Central memory CD8-positive, alpha-beta T cell (primary cell): Measurements from ENCODE around the gene ANKRD44.

Experiments
- ATAC-seq: fragments of 150-1000 bp; cut with Tn5 transposase; replicated peaks from 2 replicates; pipeline ENCODE4 v1.10.0; 2022; ENCODE audit warnings: mild to moderate bottlenecking, moderate FRiP score, moderate number of reproducible peaks; ENCODE audit not compliant: poor library complexity, severe bottlenecking; ENCODE audit errors: extremely low read depth
- DNase-seq, 2 donors: peaks; one replicate each; pipeline ENCODE4 v3.0.0; 2021; ENCODE audit warnings: low spot score in 2 of 2
- H3K27ac Mint-ChIP-seq: one replicate; pipeline ENCODE4 v1.8.0; 2022; ENCODE audit warnings: low read depth, mild to moderate bottlenecking, moderate library complexity, mixed read lengths
- H3K27me3 Mint-ChIP-seq: one replicate; pipeline ENCODE4 v1.8.0; 2022; ENCODE audit warnings: mixed read lengths
- H3K36me3 Mint-ChIP-seq: one replicate; pipeline ENCODE4 v1.8.0; 2022; ENCODE audit warnings: mild to moderate bottlenecking, moderate library complexity, mixed read lengths; ENCODE audit not compliant: insufficient read depth
- H3K4me1 Mint-ChIP-seq: one replicate; pipeline ENCODE4 v1.8.0; 2022; ENCODE audit warnings: mixed read lengths
- H3K4me3 Mint-ChIP-seq: one replicate; pipeline ENCODE4 v1.8.0; 2022; ENCODE audit warnings: mild to moderate bottlenecking, moderate library complexity, mixed read lengths
- H3K9me3 Mint-ChIP-seq: one replicate; pipeline ENCODE4 v1.8.0; 2022; ENCODE audit warnings: mixed read lengths

Gene ANKRD44

DNA sequence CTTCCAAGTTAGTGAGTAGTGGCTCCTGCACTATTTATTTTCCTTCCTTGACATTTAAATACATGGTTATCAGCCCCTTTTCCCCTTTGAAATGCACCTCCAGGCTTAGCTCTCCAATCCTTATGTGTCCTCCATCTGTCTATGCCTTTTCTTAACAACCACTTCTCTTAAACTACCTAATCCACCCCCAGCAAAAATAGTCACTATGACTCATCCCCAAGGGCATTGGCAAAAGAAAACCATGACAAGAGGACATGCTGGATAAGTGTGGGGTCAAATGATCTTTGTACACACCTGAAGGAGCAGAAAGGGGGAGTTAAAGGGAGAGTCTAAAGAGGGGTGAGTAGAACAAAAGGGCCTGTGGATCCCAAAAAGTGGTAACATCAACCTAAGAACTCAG lies 127.2 kb downstream of the ANKRD44 start:
- no peaks in the 10 kb centered on the region for H3K9me3 Mint-ChIP-seq
- H3K4me1 Mint-ChIP-seq = peaks cover 68% of the 10 kb centered on the region
- H3K27me3 Mint-ChIP-seq = no peaks in the 10 kb centered on the region
- no peak overlapping the region for H3K4me3 Mint-ChIP-seq
- peaks cover 44% of the 10 kb centered on the region for H3K36me3 Mint-ChIP-seq
- no peak for DNase-seq
- no peak for ATAC-seq
- no peak overlapping the region for H3K27ac Mint-ChIP-seq

DNA sequence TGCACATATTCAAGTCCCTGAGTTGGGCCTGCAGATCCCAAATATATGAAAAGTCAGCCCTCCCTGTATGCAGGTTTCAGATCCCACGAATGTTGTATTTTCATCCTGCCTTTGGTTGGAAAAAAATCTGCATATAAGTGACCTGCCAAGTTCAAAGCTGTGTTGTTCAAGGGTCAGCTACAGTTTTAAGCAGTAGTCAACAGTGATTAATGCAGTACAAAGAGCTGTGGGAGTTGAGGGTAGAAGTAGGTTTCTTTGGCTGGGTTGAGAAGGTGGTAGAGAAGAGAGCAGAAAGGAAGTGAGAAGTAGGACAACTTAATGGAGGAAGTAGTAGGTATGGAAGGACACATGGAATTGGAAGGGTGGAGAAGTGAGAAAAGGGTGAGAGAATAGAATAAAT lies 127.9 kb downstream of the ANKRD44 start:
- no peak for DNase-seq
- Mint-ChIP-seq H3K27ac (peak overlapping the region; percentile 59), H3K4me1 (peaks cover 62% of the 10 kb centered on the region), H3K4me3 (no peak overlapping the region), H3K27me3 (no peaks in the 10 kb centered on the region), H3K9me3 (no peaks in the 10 kb centered on the region), H3K36me3 (peaks cover 42% of the 10 kb centered on the region)
- no peak for ATAC-seq

DNA sequence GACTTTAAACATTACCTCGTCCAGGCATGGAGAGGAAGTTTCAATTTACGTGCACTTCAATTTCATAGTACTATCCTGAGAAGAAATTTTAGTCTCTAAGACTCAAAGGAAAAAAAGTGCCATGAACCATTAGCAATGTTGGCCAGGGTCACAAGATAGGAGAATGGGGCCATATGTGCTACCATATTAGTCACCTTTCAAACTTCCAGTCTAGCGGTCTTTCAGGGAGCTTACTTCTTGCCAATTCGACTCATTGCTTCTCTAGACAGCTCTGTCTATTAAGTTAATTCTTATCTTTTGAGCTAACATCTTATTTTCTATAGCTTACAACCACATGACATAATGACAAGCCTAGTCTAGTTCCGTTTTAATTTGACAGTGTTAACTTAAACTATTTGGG lies 129.1 kb downstream of the ANKRD44 start:
- no peak for DNase-seq
- peaks cover 54% of the 10 kb centered on the region for H3K4me1 Mint-ChIP-seq
- H3K36me3 Mint-ChIP-seq = peaks cover 37% of the 10 kb centered on the region
- peak overlapping the region; percentile 30 for H3K27ac Mint-ChIP-seq
- ATAC-seq = no peak
- no peaks in the 10 kb centered on the region for H3K27me3 Mint-ChIP-seq
- no peaks in the 10 kb centered on the region for H3K9me3 Mint-ChIP-seq
- H3K4me3 Mint-ChIP-seq = no peak overlapping the region

DNA sequence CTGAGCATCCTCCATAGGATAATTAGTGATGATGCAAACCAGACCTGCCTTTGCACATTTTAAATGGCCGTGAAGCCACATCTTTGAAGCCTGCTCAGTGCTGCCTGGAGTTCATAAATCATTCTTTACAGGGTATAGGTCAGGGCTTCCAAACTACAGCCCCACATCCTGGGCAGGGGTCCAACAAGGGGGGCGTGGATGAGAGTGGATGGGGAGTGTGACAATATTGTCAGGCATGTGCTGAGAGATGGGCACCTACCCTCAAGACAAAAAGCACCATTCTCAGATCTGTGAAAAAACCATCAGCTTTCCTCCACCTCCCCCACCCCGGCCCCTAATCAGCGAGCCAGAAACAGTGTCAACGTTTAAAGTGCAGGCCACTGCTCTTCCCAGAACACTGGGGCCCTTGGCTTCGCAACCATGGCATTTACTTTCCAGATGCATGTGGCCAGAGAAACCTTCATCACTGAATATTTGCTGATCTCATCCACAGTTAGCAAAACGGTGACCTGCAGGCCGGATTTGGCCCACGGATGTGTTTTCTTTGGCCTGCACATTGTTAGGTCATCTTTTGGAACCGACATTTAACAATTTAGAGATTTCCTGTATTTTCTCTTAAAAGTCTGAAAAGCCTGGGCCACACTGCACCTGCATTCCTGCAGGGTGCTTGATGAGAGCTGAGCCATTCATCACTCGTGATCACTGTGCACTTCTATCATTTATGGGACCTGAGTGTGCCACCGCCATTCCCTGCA lies 130.7 kb downstream of the ANKRD44 start:
- no peak overlapping the region for H3K4me3 Mint-ChIP-seq
- H3K9me3 Mint-ChIP-seq = no peaks in the 10 kb centered on the region
- no peak for ATAC-seq
- H3K36me3 Mint-ChIP-seq = peaks cover 27% of the 10 kb centered on the region
- no peak for DNase-seq
- peak overlapping the region; percentile 53 for H3K27ac Mint-ChIP-seq
- no peaks in the 10 kb centered on the region for H3K27me3 Mint-ChIP-seq
- H3K4me1 Mint-ChIP-seq = peaks cover 57% of the 10 kb centered on the region

DNA sequence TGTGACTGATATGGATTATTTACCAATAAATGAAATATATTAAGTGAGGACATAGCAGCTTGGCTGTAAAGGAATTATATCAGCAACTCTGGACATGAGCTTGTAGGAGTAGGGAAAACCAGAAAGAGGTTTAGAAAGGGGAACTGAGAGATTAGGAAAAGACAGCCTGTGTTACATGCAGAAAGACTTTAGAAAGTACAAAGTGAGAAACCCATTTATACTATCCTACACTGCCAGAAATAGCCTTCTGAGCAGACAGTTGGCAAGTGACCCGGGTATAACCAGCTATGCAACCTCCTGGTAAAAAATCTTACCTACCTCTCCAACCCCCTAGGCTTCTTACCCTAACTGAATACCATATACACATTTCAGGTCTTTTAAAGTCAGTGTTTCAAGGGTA lies 134.1 kb downstream of the ANKRD44 start:
- Mint-ChIP-seq H3K4me3 (no peak overlapping the region), H3K9me3 (no peaks in the 10 kb centered on the region), H3K27ac (no peak overlapping the region), H3K36me3 (peaks cover 19% of the 10 kb centered on the region), H3K4me1 (peaks cover 41% of the 10 kb centered on the region), H3K27me3 (no peaks in the 10 kb centered on the region)
- no peak for DNase-seq
- ATAC-seq = no peak

DNA sequence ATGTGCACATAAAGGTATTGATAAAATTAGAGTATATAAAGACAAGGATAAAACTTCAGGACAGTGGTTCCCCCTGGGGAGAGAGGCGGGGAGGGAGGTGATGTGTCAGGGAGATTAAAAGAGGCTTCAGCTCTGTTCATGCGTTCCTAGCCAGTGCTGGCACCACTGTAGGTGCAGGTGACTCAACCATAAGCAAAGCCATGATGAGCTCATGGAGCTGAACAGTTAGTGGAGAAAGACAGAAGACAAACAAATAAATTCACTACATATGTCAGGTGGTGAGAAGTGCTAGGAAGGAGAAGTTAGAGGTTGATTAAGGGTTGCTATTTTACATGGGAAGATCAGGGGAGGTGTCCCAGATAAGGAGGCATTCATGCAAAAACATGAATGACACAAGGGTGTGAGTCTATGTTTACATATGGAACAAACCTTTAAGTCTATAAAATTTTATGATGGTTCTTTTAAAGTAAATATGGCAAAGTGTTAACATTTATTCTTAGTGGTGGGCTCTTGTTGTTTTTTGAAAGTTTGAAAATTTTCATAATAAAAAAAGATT lies 136.0 kb downstream of the ANKRD44 start:
- Mint-ChIP-seq H3K4me3 (no peak overlapping the region), H3K4me1 (peaks cover 48% of the 10 kb centered on the region), H3K27ac (peak overlapping the region; percentile 38), H3K36me3 (peaks cover 13% of the 10 kb centered on the region), H3K9me3 (no peaks in the 10 kb centered on the region), H3K27me3 (no peaks in the 10 kb centered on the region)
- ATAC-seq = no peak
- DNase-seq = no peak

DNA sequence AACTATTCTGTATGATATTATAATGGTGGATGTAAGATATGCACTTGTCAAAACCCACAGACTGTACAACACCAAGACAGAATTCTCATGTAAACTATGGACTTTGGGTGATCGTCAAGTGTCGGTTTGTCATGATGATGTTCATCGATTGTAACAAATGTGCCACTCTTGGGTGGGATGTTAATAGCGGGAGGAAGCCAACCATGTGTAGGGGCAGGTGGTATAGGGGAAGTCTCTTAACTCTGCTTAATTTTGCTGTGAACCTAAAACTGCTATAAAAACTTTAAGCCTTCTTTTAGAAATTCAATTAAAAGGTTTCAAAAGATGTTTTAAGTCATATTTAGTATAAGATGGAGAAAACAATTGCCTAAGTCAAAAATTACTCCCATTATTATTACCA lies 139.0 kb downstream of the ANKRD44 start:
- Mint-ChIP-seq H3K9me3 (no peaks in the 10 kb centered on the region), H3K4me1 (peaks cover 56% of the 10 kb centered on the region)
- no peak for ATAC-seq

DNA sequence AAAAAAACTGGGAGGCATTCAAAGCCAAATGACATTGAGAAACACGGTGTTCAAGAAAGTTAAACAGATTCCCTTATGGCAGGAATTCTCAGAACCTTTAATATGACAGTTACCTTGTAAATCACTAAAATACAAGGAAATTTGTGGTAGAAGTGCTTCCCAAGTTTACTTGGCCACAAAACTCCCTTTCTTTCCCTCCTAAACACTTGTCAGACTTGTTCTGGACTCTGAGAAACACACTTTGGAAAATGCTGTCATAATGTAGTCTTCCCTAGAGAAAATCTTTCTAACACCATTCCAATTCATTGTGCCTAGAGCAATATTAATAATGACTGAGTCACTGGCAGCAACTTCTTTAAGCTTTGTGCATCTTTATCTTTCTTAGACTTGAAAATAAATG lies 140.4 kb downstream of the ANKRD44 start:
- Mint-ChIP-seq H3K9me3 (no peaks in the 10 kb centered on the region), H3K27ac (peak overlapping the region; percentile 61), H3K4me1 (peaks cover 53% of the 10 kb centered on the region), H3K27me3 (no peaks in the 10 kb centered on the region), H3K36me3 (peaks cover 14% of the 10 kb centered on the region), H3K4me3 (no peak overlapping the region)
- ATAC-seq (no peak), DNase-seq (no peak)

More for the DNA sequence above, 139.0 kb downstream of the ANKRD44 start:
- H3K27me3 Mint-ChIP-seq = no peaks in the 10 kb centered on the region
- H3K4me3 Mint-ChIP-seq = no peak overlapping the region
- no peak overlapping the region for H3K27ac Mint-ChIP-seq
- no peak for DNase-seq
- peaks cover 14% of the 10 kb centered on the region for H3K36me3 Mint-ChIP-seq

DNA sequence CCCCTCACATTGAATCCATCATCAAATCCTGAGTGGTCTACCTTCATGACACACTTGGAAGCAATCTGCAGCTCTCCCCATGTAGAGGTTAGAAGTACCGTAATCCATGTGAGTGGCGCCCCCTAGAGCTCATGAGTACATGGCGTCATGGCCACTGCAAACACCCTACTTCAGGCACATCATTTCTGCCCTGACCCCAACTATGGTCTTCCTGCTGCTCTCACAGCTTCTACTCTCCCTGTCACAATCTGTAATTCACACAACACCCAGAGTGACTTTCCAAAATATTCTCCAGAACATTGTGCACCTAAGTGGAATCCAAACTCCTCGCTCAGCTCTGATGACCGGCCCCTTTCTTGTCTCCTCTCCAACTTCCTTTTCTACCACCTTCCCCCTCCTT lies 141.9 kb downstream of the ANKRD44 start:
- ATAC-seq (peak; percentile 72), DNase-seq (peak; percentile 47 to 48)
- Mint-ChIP-seq H3K36me3 (peaks cover 14% of the 10 kb centered on the region), H3K27me3 (no peaks in the 10 kb centered on the region), H3K4me1 (peaks cover 52% of the 10 kb centered on the region), H3K27ac (peak overlapping the region; percentile 8), H3K4me3 (peak overlapping the region; percentile 5), H3K9me3 (no peaks in the 10 kb centered on the region)

DNA sequence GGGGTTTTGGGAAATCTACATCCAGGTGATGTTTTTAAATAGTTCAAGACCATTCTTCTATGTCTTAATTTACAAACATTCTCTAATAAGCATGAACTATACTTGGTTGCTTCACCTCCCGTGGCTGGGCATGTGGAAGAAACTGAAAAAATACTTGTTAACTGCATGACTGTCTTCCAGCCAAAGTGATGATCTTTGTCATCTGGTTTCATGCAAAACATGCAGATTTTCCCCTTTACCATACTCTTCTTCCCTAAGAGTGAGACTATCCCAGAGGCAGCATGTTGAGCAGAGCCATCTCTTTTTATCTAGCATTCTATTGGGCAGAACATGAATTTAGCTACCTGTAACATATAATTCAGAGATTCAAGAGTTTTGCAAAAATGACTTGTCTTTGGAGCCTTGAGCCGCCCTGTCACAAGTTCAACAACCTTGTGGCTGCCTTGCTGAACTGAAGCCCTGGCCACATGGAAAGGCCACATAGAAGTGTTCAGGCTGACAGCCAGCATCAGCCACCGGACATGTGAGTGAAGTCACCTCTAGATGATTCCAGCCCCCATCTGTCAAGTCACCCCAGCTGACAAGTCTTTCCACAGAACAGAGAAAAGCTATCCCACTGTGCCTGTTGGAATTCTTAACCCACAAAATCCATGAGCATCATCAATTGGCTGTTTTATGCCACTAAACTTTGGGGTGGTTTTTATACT lies 142.8 kb downstream of the ANKRD44 start:
- Mint-ChIP-seq H3K4me3 (no peak overlapping the region), H3K9me3 (no peaks in the 10 kb centered on the region)

DNA sequence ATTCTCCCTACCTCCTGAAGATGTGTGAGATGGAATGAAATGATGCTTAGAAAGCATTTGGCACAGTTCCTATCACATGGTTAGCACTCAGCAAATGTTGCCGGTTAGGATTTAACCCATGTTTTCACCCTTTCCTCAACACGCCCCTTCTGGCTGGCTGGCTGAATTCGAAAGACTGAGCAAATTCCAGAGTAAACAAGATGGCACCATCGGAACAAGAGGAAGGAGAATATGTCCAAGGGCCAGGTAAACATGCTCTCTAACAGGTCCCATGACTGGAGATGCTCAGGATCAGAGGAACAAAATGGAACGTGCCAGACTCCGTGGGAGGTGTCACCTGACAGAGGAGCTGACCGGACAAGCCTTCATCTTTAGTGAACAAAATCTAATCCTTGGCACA lies 145.6 kb downstream of the ANKRD44 start:
- Mint-ChIP-seq H3K9me3 (no peaks in the 10 kb centered on the region), H3K36me3 (peaks cover 12% of the 10 kb centered on the region), H3K4me3 (no peak overlapping the region), H3K4me1 (peaks cover 67% of the 10 kb centered on the region), H3K27me3 (no peaks in the 10 kb centered on the region), H3K27ac (peak overlapping the region; percentile 44)
- ATAC-seq = no peak
- DNase-seq = no peak

More for the DNA sequence above, 142.8 kb downstream of the ANKRD44 start:
- H3K27ac Mint-ChIP-seq = no peak overlapping the region
- ATAC-seq (no peak), DNase-seq (no peak)
- H3K36me3 Mint-ChIP-seq = peaks cover 17% of the 10 kb centered on the region
- peaks cover 62% of the 10 kb centered on the region for H3K4me1 Mint-ChIP-seq
- no peaks in the 10 kb centered on the region for H3K27me3 Mint-ChIP-seq

DNA sequence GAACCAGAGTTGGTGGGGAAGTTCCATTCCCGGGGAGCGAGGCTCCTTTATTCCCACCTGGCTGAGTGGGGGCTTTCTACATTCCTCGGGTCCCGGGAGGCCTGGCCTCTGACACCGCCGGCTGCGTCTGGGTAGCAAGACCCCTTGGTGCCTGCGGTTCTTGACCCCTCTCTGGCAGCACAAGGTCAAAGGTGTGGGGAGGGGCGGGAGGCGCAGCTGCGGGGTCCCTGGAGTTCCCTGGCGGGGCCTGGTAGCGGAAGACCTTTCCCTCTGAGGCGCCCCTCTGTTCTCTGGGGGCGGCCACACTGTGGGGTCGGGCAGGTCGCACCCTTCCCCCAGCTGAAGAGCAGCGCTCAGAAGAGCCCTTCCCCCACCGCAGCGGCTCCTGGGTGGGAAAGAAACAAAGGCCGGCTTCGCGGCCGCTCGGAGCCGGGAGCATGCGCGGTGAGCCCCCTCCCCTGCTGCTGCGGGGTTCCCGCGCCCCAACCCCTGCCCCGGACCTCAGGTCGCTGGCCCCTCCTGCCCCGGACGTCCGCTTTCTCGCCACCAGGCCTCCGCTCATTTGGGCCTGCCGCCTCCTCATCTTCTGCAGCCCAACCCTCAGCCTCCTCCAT lies 146.3 kb downstream of the ANKRD44 start:
- Mint-ChIP-seq H3K9me3 (no peaks in the 10 kb centered on the region), H3K27me3 (no peaks in the 10 kb centered on the region), H3K36me3 (peaks cover 12% of the 10 kb centered on the region), H3K4me3 (no peak overlapping the region), H3K4me1 (peaks cover 72% of the 10 kb centered on the region), H3K27ac (peak overlapping the region; percentile 44)
- DNase-seq (no peak), ATAC-seq (no peak)
